ENCODE data around the gene ATP1A3.
"Not testable (repeated sequence)": the region's sequence is repeated elsewhere in the genome, so short reads cannot be mapped to it uniquely, and the experiment has no call there.

The ATP1A3 gene

GRCh38 chr19:42010245-42011126 is 16.5 kb upstream of the ATP1A3 start:
- DNase-seq: no peak

GRCh38 chr19:42006569-42006968 is 12.5 kb upstream of the ATP1A3 start:
- DNase-seq: no peak

DNA sequence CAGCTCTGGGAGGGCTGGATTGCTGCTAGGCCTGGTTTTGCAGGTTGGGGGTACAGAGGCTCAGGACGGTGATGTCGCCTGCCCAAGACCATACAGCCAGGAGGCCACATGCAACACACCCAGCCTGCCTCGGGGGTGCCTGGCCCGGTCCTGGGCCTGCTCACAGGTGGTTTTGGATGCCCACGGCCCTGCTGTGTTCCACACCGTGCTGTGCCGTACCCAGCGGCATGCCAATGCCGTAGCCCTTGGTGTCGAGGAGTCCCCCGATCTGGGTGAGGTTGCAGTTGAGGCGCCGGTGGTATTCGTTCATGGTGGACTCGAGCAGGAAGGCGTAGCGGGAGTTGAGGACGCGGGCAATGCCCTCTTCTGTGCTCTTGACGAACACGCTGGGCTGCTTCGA is 11.5 kb upstream of the ATP1A3 start:
- DNase-seq: no peak

DNA sequence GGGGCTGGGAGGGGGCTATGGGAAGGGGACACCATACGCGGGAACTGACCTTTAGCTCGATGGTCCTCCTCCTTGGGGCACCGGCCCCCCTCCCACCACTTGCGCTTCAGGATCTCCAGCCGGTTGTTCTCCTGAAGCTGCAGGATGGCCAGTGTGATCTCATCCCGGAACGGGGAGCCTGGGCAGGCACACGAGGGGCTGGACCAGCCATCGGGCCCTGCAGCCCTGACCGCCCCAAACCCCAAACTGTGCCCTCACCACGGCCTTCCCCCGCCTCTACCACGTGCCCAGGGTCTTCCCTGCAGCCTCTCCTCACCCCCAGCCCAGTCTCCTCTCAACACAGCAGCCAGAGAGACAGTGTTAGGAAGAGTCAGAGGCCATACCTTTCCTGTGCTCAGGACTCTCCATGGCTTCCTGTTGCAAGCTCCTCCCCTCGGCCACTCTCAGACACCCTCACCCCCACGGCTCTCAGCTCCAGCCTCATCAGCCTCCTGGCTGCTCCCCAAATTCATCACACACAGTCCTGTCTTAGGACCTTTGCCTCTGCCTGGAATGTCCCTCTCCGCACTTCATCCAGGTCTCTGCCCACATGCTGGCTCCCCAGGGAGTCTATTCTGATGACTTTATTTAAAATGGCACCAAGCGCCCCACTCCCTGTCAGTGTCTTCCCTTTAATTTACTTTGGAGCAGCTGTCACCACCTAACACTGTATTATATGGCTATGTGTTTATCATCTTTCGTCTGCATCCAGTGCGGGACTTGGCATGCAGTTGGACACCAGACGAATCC is 9.7 kb upstream of the ATP1A3 start:
- DNase-seq: no peak

DNA sequence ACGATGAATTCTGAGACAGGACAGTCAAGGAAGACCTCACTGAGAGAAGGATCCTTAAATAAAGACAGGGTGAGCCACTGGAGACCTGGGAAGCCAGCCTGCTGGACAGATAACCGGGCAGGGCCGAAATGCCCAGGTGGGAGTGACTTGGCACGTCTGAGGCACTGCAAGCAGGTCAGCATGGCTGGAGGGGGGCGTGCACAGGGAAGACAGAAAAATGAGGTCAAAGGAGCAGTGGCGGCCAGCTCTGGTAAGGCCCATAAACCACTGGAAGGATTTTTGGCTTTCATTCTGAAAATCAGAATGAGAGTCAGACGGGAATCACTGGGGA is 5.8 kb upstream of the ATP1A3 start:
- DNase-seq: no peak

GRCh38 chr19:41999071-41999877 is 5.2 kb upstream of the ATP1A3 start:
- no peak for DNase-seq

DNA sequence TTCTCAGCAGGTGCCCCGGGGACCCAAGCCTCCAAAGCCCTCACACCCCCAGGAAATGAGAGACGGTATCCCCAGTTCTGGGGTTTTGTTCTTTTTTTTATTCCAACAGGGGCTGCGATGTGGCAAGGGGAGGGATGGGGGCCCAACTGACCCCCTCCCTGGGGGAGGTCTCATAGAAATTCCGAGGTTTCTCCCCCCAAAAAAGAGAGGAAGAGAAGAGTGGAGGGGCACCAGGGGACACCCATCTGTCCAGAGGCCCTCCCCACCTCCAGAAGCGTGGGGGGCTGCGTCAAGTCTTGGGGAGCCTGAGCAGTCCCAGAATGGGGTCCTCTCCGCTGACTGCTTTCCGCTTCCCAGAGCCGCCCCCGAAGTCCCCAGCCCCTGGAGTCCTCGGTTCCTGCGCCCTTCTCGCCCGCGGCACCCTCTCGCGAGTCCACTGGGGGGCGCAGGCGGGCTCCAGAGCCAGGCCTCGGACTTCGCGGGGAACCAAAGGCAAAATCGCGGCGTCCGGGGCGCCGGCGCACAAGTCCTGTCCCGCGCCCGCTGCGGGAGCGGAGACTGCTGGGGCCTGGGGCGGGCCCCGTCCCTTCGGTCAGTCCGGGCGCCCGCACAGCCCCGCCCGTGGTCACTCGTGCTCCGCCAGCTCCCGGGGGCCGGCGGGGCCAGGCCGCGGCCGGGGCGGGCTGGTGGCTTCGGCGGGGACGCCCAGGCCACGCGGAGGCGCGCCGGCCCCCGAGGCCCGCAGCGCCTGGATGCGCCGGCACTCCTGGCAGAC is 4.4 kb upstream of the ATP1A3 start:
- DNase-seq: no peak

DNA sequence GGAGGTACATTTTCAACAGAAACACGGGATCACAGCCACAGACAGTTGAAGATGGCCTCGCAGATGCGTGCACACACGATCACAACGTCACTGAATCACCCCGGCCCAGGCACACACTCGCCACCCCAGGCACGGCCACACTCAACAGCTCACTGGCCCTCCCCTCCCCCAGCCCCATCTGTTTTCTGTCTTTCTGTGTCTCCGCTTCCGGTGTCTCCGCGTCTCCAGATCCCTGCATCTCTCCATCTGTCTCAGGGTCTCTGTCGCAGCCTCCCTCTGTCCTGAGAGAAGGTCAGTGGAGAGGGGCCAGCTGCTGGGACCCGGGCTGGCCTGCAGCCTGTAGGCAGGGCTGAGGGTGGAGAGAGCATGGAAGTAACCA is 3.8 kb upstream of the ATP1A3 start:
- no peak for DNase-seq

- DNase-seq: no peak
Measured at GRCh38 chr19:41997121-41997850, 3.3 kb upstream of the ATP1A3 start.

DNA sequence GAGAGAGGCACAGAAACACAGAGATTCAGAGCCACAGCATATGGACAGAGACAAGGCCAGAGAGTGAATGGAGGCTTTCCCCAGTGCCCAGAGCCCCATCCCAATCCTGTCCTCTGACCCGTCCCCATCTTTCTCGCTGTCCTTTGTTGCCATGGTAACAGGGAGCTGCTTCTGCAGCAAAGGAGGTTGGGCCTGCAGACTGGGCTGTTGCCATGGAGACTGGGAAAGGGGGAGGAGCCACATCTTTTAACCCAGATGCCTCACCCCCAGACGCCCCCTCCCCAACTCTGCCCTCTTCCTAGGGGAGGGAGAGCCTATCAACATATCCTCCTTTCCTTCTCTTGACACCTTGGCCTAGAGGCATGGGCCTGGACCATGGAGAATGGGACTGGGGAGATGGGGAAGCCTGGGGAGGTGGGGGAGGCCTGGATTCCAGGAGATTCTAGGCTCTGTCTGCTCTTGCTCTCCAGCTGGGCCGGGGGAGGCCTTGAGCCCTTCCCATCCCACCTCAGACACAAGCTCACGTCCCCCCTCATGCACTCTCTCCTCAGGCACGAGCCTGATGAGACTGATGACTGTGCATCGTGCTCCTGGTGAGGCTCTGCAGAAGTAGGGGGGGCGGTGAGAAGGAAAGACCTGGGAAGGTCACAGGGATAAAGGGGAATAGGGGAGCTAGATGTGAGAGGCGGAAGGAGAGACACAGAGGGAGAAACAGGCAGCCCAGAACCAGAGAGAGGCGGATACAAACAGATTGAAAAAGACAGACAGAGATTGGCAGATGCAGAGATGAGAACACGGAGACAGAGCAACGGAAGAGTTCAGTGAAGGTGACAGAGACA is 2.1 kb upstream of the ATP1A3 start:
- peak in 1 of 2 experiments; percentile 60 for DNase-seq

- no peak for DNase-seq
Measured at GRCh38 chr19:41994994-41995958, 1.2 kb upstream of the ATP1A3 start.

- no peak for DNase-seq
Measured at GRCh38 chr19:41994521-41994971, 516 bp upstream of the ATP1A3 start.

DNA sequence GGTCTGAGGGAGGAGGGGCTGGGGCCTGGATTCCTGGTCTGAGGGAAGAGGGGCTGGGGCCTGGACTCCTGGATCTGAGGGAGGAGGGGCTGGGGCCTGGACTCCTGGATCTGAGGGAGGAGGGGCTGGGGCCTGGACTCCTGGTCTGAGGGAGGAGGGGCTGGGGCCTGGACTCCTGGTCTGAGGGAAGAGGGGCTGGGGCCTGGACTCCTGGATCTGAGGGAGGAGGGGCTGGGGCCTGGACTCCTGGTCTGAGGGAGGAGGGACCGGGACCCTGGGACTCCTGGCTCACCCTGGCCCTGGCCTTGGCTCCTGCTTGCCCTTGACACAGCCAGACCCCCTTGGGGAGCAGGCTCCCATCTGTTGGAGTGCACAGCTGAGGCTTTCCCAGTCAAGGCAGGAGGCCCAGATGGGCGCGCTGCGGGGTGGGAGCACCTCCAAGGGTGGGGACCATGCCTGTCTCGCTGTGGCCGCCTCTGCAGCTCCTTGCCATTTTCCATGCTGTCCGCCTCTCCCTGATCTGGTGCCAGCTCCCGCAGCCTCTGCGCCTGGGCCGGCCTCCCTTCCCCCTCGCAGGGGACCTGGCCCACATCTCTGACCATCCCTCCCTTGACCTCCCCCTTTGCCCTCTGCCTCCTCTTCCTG is 2.0 kb downstream of the ATP1A3 start:
- not testable (repeated sequence) for DNase-seq

DNA sequence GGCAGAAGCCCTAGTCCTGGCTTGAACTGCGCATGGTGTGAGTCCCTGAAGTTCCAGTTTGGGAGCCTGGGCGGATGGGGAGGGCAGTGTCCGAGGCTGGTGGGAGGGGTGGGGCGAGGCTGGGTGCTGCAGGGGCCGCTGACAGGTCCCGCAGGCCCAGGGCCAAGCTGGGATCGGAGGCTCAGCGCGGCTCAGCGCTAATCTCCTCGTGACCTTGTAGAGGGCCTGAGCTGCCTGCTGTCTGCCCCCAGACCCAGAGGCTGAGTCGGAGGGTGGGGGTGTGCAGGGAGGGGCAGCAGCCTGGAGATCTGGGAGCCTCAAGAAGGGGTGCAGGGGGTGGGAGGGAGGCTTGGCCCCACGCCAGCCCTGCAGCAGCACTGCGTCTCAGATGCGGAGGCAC is 3.0 kb downstream of the ATP1A3 start:
- no peak for DNase-seq

DNA sequence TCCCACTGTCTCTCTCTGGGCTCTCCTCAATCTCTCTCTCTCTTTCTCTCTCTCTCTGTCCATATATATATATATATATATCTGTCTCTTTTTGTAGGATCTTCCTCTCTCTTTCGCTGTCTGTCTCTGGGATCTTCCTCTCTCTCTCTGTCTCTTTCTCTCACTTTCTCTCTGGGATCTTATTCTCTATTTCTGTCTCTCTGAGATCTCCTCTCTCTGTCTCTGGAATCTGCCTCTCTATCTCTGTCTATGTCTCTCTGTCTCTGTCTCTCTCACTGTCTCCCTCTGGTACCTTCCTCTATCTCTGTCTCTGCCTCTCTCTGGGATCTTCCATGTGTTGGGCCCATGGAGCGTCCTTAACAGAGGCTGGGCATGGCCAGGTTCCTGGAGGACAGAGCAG is 3.4 kb downstream of the ATP1A3 start:
- DNase-seq: no peak

GRCh38 chr19:41990028-41990427 is 4.0 kb downstream of the ATP1A3 start:
- DNase-seq: no peak

DNA sequence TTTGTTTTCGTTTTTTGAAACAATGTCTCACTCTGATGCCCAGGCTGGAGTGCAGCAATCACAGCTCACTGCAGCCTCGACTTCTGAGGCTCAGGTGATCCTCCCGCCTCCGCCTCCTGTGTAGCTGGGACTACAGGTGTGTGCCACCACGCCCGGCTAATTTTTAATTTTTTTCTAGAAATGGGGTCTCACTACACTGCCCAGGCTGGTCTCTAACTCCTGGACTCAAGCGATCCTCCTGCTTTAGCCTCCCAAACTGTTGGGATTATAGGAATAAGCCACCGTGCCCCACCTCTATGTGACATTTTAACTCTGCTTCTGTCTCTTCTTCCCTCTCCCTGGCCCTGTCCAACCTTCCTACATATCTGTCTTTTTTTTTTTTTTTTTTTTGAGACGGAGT is 5.1 kb downstream of the ATP1A3 start:
- no peak for DNase-seq

- no peak for DNase-seq
Measured at GRCh38 chr19:41987141-41987860, 6.7 kb downstream of the ATP1A3 start.
